Thoracic aorta (tissue), 2 donors: ENCODE measurements around the gene ACCS. TPM values are rescaled to one million over a fixed set of nuclear protein-coding genes. Genes with fewer than 3 reads are reported as not detected.
A peak's percentile ranks its signal among the peaks of the same experiment; 100 is the strongest.

ENCODE experiments used
- ATAC-seq: fragments of 150-250 bp; one replicate; pipeline ENCODE4 v1.8.0; 2017; ENCODE audit warnings: low read depth; ENCODE audit not compliant: insufficient number of reproducible peaks, low FRiP score
- DNase-seq: peaks from one replicate; pipeline ENCODE4 v3.0.0-alpha.2; 2020; ENCODE audit warnings: low spot score
- H3K27ac ChIP-seq, 2 donors: fragments of 200-600 bp; sonication (generic); 1 replicate in 1 of 2; 2 replicates in 1 of 2; pipeline ENCODE4 v1.5.1; 2016; ENCODE audit warnings: mild to moderate bottlenecking in 2 of 2, moderate library complexity in 2 of 2
- H3K27me3 ChIP-seq: fragments of 200-600 bp; sonication (generic); replicated peaks from 2 replicates; pipeline ENCODE4 v1.6.0; 2016; ENCODE audit warnings: mild to moderate bottlenecking; ENCODE audit not compliant: insufficient read depth
- H3K36me3 ChIP-seq: fragments of 200-600 bp; sonication (generic); one replicate; pipeline ENCODE4 v1.5.1; 2016
- H3K4me1 ChIP-seq, 2 donors: fragments of 200-600 bp; sonication (generic); 1 replicate in 1 of 2; 2 replicates in 1 of 2; pipeline versions ENCODE4 v1.5.1 to v1.6.0; 2016; ENCODE audit warnings: low read depth in 2 of 2, mild to moderate bottlenecking in 1 of 2; ENCODE audit not compliant: control insufficient read depth in 1 of 2
- H3K4me3 ChIP-seq: fragments of 200-600 bp; sonication (generic); 2 replicates; pipeline ENCODE4 v1.5.1; 2016; ENCODE audit warnings: mild to moderate bottlenecking
- H3K9me3 ChIP-seq: fragments of 200-600 bp; sonication (generic); 2 replicates; pipeline ENCODE4 v1.5.1; 2016
- total RNA-seq, 2 donors: library from RNA; depleted of rRNA; stranded (reverse); fragments of >200 nt; gene quantifications; one replicate each; pipeline versions ENCODE4 v1.1.0 to v1.2.3, GENCODE V29; 2016
- TF ChIP-seq, protein P1 (sequence below): fragments of 200-600 bp; sonication (generic); IDR thresholded peaks from one replicate; pipeline ENCODE4 v1.5.1; 2019; ENCODE audit warnings: antibody characterized with exemption

ACCS gene
- total RNA-seq, 2 donors from 2014 or later: 32.3 to 32.6 TPM

DNA sequence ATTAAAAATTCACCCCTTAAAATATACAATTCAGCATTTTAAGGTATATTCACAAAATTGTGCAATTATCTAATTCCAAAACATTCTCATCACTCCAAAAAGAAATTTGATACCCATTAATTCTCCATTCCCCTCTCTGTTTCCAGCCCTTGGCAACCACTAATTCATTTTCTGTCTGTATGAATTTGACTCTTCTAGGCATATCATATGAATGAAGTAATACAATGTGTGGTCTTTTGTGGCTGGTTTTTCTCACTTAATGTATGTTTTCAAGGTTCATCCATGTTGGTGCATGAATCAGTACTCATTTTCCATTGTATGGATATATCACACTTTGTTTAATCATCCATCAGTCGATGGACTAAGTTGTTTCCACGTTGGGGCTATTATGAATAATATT lies 47.2 kb upstream of the ACCS start:
- TF ChIP-seq, protein P1, sequence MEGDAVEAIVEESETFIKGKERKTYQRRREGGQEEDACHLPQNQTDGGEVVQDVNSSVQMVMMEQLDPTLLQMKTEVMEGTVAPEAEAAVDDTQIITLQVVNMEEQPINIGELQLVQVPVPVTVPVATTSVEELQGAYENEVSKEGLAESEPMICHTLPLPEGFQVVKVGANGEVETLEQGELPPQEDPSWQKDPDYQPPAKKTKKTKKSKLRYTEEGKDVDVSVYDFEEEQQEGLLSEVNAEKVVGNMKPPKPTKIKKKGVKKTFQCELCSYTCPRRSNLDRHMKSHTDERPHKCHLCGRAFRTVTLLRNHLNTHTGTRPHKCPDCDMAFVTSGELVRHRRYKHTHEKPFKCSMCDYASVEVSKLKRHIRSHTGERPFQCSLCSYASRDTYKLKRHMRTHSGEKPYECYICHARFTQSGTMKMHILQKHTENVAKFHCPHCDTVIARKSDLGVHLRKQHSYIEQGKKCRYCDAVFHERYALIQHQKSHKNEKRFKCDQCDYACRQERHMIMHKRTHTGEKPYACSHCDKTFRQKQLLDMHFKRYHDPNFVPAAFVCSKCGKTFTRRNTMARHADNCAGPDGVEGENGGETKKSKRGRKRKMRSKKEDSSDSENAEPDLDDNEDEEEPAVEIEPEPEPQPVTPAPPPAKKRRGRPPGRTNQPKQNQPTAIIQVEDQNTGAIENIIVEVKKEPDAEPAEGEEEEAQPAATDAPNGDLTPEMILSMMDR: no peak
- Histone ChIP-seq H3K27me3 (no peaks in the 10 kb centered on the region), H3K27ac (peak overlapping the region in 1 of 2 donors; percentile 96), H3K4me3 (no peak overlapping the region), H3K36me3 (no peaks in the 10 kb centered on the region), H3K4me1 (peaks cover 33 to 48% of the 10 kb centered on the region in 2 donors), H3K9me3 (no peaks in the 10 kb centered on the region)
- no peak for DNase-seq
- no peak for ATAC-seq

DNA sequence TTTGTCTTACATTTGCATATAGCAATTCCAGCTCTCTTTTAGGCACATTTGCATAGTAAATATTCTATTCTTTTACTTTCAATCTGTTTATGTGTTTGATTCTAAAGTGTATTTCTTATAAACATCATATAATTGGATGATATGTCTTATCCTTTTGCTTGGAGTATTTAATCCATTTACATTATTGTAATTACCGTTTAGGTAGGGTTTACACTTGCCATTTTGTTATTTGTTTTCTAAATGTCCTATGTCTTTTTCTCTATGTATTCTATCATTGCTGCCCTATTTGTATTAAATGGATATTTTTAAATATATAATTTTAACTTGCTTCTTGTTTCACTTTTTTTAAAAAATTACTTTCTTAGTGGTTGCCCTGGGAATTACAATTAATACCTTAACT lies 41.1 kb upstream of the ACCS start:
- H3K4me3 ChIP-seq: no peak overlapping the region
- DNase-seq: no peak
- H3K4me1 ChIP-seq: peaks cover 7 to 14% of the 10 kb centered on the region in 2 donors
- no peak for ATAC-seq
- TF ChIP-seq, protein P1: no peak
- H3K27ac ChIP-seq: no peak overlapping the region
- H3K36me3 ChIP-seq: no peaks in the 10 kb centered on the region
- peaks cover 9% of the 10 kb centered on the region for H3K9me3 ChIP-seq
- no peaks in the 10 kb centered on the region for H3K27me3 ChIP-seq

DNA sequence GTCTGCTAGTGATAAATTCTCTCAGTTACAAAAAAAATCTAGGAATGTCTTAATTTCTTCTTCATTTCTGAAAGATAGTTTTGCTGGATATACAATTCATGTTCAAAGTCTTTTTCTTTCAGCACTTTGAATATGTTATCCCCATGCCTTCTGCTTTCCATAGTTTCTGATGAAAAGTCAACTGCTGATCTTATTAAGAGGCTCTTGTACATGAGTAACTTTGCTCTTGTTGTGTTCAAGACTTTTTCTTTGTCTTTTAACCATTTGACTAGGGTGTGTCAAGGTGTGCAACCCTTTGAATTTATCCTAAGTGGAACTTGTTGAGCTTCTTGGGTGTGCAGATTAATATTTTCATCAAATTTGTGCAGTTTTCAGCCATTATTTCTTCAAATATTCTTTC lies 40.3 kb upstream of the ACCS start:
- Histone ChIP-seq H3K9me3 (peaks cover 9% of the 10 kb centered on the region), H3K4me1 (peaks cover 7 to 19% of the 10 kb centered on the region in 2 donors), H3K27ac (no peak overlapping the region), H3K27me3 (no peaks in the 10 kb centered on the region), H3K4me3 (no peak overlapping the region), H3K36me3 (no peaks in the 10 kb centered on the region)
- TF ChIP-seq, protein P1: no peak
- ATAC-seq (no peak), DNase-seq (no peak)

DNA sequence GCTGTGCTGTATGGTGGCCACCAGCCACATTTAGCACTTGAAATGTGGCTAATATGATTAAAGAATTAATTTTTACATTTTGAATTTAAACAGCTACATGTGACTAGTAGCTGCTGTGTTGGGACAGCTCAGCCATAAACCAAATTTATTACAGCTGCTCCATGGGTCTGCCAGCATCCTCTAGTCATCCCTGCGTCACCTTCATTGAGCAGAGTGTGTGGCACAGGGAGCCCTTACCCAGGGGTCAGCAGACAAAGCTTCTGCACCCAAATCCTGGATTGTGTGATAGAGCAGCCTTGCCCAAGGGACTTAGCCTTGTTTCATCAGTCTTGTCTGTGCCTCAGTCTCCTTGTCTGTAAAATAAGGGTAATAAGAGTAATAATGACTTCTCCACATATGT lies 37.7 kb upstream of the ACCS start:
- no peaks in the 10 kb centered on the region for H3K27me3 ChIP-seq
- H3K27ac ChIP-seq: peak overlapping the region in 1 of 2 donors; percentile 52
- H3K9me3 ChIP-seq: peaks cover 9% of the 10 kb centered on the region
- DNase-seq (no peak), ATAC-seq (no peak)
- H3K4me3 ChIP-seq: no peak overlapping the region
- peaks cover 30 to 46% of the 10 kb centered on the region in 2 donors for H3K4me1 ChIP-seq
- H3K36me3 ChIP-seq: no peaks in the 10 kb centered on the region
- TF ChIP-seq, protein P1: no peak

DNA sequence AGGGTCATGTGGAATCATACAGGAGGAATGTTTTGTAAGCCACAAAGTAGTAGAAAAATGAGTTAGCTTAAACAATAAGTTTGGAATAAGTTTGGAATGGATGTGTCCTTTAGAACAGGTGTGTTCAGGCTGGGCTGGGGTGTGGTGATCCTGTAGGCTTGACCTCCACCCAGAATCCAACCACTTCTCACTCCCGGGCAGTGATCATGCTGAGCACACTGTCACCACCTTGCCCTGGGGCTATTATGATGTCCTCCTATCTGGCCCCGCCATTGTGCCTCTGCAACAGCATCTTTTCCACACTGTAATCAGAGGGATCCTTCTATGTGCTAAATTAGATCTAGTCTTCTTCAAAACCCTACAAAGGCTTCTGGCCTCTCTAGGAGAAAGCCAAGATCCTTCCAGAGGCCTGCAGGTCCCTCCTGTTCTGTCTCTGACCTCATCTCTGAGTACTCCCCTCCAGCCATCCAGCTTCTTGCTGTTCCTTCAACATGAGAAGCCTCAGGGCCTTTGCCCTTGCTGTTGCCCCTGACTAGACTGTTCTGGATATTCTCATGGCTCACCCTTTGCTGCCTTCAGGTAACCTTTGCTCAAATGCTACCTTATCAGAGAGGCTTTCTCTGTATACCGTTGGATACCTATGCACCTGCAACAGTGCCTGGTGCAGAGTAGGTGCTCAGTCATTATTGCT lies 37.1 kb upstream of the ACCS start:
- peak overlapping the region; percentile 40 to 52 for H3K27ac ChIP-seq
- peaks cover 9% of the 10 kb centered on the region for H3K9me3 ChIP-seq
- peaks cover 30 to 49% of the 10 kb centered on the region in 2 donors for H3K4me1 ChIP-seq
- no peaks in the 10 kb centered on the region for H3K27me3 ChIP-seq
- TF ChIP-seq, protein P1: no peak
- ATAC-seq (no peak), DNase-seq (no peak)
- H3K36me3 ChIP-seq: no peaks in the 10 kb centered on the region
- H3K4me3 ChIP-seq: no peak overlapping the region
